Measurements from ENCODE around the gene RRAS. TPM values are rescaled to one million over a fixed set of nuclear protein-coding genes. Genes with fewer than 3 reads are reported as not detected.

The RRAS gene
- polyA plus RNA-seq, 1 of the 3 experiments (the other 2 are of a cell fraction), result 141 TPM

DNA sequence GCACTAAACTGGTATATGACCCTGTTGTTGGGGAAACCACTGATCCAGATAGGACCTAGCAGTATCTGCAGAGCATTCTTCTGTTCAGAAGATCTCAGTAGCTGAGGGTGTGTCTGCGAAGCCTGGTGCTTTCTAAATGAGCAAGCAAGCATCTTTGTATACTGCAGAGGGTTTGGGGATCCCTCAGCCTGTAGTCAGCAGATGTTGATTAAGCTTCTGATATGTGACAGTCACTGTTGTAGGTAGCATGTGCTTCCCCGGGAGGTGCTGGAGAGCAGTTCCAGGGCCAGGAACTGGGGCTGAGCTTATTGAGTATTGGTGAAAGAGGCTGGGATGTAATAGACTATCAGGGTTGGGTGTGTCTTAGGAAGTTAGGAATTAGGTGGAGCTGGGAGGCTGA, 3.5 kb upstream of the RRAS start:
- H3K27ac ChIP-seq (ENCODE audit: low read depth in 2 of 2, low read length in 1 of 2), result no peak overlapping the region; a peak in 1 of 4 replicates
- peaks cover 83% of the 10 kb centered on the region for H3K79me2 ChIP-seq (ENCODE audit: insufficient read depth)
- ChIA-PET POLR2A (interaction anchor here (0.6 to 1.4 kb wide), 2 partner anchors 21 to 106 kb away, joined by 4 to 5 read pairs; no protein-coding TSS in a partner anchor), CTCF (interaction anchor here (0.7 to 5.2 kb wide), 6 partner anchors 12 to 73 kb away, joined by 3 to 31 read pairs (median 6); partner anchors contain the start of gene PRMT1)
- H3K9me2 ChIP-seq, result no peaks in the 10 kb centered on the region
- H3K4me1 ChIP-seq (ENCODE audit: control insufficient read depth in 1 of 2, insufficient read depth in 2 of 2, low read depth in 1 of 2, low read length in 1 of 2), result peaks cover 8 to 30% of the 10 kb centered on the region in 2 experiments
- TF ChIP-seq CTCF (IDR thresholded peaks at IDR 0.05), result no peak
- no peak for TF ChIP-seq GABPA (IDR thresholded peaks at IDR 0.05; ENCODE audit: low read depth)
- no peak for TF ChIP-seq MXI1 (IDR thresholded peaks at IDR 0.05; ENCODE audit: low read depth, low read length)
- TF ChIP-seq RFX5 (IDR thresholded peaks at IDR 0.05; ENCODE audit: low read length), result no peak
- TF ChIP-seq, protein P1, sequence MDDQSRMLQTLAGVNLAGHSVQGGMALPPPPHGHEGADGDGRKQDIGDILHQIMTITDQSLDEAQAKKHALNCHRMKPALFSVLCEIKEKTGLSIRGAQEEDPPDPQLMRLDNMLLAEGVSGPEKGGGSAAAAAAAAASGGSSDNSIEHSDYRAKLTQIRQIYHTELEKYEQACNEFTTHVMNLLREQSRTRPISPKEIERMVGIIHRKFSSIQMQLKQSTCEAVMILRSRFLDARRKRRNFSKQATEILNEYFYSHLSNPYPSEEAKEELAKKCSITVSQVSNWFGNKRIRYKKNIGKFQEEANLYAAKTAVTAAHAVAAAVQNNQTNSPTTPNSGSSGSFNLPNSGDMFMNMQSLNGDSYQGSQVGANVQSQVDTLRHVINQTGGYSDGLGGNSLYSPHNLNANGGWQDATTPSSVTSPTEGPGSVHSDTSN (IDR thresholded peaks at IDR 0.05), result no peak
- TF ChIP-seq FOXM1 (IDR thresholded peaks at IDR 0.05; ENCODE audit: low read depth), result no peak
- no peak for TF ChIP-seq TAF1 (IDR thresholded peaks at IDR 0.05; ENCODE audit: borderline replicate concordance, low read depth, low read length)
- no peak for TF ChIP-seq ELF1 (IDR thresholded peaks at IDR 0.05)
- no peak for TF ChIP-seq GATA2 (CRISPR knock-in tag; IDR thresholded peaks at IDR 0.05)
- TF ChIP-seq, protein P2, sequence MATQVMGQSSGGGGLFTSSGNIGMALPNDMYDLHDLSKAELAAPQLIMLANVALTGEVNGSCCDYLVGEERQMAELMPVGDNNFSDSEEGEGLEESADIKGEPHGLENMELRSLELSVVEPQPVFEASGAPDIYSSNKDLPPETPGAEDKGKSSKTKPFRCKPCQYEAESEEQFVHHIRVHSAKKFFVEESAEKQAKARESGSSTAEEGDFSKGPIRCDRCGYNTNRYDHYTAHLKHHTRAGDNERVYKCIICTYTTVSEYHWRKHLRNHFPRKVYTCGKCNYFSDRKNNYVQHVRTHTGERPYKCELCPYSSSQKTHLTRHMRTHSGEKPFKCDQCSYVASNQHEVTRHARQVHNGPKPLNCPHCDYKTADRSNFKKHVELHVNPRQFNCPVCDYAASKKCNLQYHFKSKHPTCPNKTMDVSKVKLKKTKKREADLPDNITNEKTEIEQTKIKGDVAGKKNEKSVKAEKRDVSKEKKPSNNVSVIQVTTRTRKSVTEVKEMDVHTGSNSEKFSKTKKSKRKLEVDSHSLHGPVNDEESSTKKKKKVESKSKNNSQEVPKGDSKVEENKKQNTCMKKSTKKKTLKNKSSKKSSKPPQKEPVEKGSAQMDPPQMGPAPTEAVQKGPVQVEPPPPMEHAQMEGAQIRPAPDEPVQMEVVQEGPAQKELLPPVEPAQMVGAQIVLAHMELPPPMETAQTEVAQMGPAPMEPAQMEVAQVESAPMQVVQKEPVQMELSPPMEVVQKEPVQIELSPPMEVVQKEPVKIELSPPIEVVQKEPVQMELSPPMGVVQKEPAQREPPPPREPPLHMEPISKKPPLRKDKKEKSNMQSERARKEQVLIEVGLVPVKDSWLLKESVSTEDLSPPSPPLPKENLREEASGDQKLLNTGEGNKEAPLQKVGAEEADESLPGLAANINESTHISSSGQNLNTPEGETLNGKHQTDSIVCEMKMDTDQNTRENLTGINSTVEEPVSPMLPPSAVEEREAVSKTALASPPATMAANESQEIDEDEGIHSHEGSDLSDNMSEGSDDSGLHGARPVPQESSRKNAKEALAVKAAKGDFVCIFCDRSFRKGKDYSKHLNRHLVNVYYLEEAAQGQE (IDR thresholded peaks at IDR 0.05; ENCODE audit: low read depth, low read length), result no peak
- no peak for TF ChIP-seq JUND (IDR thresholded peaks at IDR 0.05)
- H3K9me3 ChIP-seq, result no peaks in the 10 kb centered on the region
- WGBS (ENCODE audit: low lambda C conversion rate), result 63% methylated on average over 2 of the region's 2 CpGs
- H3F3A ChIP-seq (replicated peaks; ENCODE audit: insufficient read depth), result peaks cover 9% of the 10 kb centered on the region
- H2AFZ ChIP-seq (ENCODE audit: low read depth), result no peak overlapping the region
- DNase-seq, result no peak
- H3K9ac ChIP-seq, result peak overlapping the region; percentile 100; the same call in 1 of the 2 replicates
- H3K27me3 ChIP-seq (ENCODE audit: insufficient read depth), result no peaks in the 10 kb centered on the region
- peaks cover 16% of the 10 kb centered on the region for H4K20me1 ChIP-seq (ENCODE audit: insufficient read depth)
- H3K4me2 ChIP-seq, result peak overlapping the region; percentile 100
- H3K36me3 ChIP-seq (replicated peaks in 1 of 2; ENCODE audit: control insufficient read depth in 1 of 2, insufficient read depth in 2 of 2, low read length in 1 of 2), result peaks cover 20 to 27% of the 10 kb centered on the region in 2 experiments
- H3K4me3 ChIP-seq (ENCODE audit: low read depth in 2 of 2, low read length in 1 of 2), result peak overlapping the region; percentile 100; a peak in 3 of 4 replicates

Measured in SK-N-SH (cell line).